DMS153 treated with DMSO at 0.1 percent for 48 hours (cell line): ENCODE measurements around the gene LSM7.

Experiments
- DNase-seq: peaks from one replicate; lab custom pipeline; 2025; ENCODE audit not compliant: unreplicated experiment; lab: John Stamatoyannopoulos, UW

LSM7 gene

GRCh38 chr19:2338751-2339643 is 10.6 kb upstream of the LSM7 start:
- DNase-seq, result no peak

- DNase-seq, result no peak
These were observed 9.7 kb upstream of the LSM7 start for GRCh38 chr19:2338055-2338615.

- DNase-seq, result no peak
These were observed 8.9 kb upstream of the LSM7 start for GRCh38 chr19:2337329-2337707.

DNA sequence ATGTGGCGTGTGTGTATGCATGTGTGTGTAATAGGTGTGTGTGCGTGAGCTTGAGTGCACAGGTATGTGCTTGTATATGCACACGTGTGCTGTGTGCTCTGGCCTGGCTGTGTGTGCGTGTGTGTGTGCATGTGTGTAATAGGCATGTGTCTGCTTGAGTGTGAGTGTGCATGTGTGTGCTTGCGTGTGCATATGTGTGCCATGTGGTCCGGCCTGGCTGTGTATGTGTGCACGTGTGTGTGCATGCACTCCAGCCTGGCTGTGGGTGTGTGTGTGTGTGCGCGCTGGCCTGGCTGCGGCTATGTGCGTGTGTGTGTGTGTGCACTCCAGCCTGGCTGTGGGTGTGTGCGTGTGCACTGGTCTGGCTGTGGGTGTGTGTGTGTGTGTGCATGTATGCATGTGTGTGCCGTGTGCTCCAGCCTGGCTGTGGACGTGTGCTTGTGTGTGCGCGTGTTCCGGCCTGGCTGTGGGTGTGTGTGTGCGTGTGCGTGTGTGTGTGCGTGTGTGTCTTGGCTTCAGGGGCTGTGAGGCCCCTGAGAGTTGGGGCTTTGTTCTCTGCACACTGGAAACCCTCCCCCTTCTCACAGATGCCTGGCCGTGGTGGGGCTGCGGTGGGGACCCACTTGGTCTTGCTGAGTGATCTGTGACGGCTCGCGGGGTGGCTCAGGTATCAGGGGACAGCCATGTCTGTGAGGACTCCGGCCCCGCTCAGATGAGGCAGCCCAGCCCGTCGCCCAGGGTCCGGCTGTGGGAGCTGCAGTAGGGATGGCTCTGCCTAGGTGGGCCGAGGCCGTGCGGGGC is 8.3 kb upstream of the LSM7 start:
- DNase-seq, result no peak

- DNase-seq, result no peak
These were observed 7.5 kb upstream of the LSM7 start for GRCh38 chr19:2335848-2336247.

GRCh38 chr19:2334986-2335846 is 6.8 kb upstream of the LSM7 start:
- DNase-seq, result no peak

DNA sequence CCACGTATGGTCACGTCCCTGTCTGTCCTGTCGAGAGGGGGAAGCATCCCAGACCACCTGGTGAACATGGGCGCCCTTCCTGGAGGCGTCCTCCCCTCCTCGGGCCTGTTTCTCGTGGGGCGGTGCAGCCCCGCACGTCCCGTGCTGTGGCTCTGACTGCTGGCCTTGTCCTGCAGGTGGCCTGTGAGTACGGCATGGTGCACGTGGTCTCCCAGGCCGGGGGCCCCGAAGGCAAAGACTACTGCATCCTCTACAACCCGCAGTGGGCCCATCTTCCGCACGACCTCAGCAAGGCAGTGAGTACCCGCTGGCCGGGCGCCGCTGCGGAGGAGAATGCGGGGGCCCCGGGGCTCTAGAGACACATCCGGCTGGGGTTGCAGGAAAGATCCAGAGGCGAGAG is 6.0 kb upstream of the LSM7 start:
- no peak for DNase-seq

- DNase-seq, result no peak
These were observed 5.4 kb upstream of the LSM7 start for GRCh38 chr19:2333807-2334211.

DNA sequence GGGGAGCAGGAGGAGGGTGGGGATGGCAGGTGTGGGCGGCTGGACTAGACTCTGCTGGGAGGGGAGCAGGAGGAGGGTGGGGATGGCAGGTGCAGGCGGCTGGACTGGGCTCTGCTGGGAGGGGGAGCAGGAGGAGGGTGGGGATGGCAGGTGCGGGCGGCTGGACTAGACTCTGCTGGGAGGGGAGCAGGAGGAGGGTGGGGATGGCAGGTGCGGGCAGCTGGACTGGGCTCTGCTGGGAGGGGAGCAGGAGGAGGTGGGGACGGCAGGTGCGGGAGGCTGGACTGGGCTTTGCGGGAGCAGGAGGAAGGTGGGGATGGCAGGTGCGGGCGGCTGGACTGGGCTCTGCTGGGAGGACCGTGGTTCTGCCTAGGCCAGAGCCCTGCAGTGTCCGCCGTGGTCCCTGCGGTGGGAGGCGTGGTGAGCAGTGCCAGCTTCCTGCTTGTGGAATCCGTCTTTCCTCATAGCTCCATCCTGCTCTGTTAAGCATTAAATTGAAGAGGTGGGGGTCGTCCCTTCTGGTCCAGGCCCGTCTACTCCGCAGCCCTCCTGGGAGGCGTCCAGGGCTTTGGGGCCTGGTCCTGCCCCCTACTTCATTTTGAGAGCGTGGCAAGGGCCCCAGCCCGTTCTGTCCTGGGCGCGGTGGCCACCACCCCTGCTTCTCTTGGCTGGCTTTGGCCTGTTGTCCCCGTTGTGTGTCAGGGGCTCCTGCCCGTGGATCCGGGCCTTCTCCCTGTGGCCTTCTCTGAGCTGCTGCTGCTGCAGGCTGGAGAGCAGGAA is 4.8 kb upstream of the LSM7 start:
- DNase-seq, result peak; percentile 88

GRCh38 chr19:2332341-2333026 is 4.1 kb upstream of the LSM7 start:
- peak; percentile 88 for DNase-seq

DNA sequence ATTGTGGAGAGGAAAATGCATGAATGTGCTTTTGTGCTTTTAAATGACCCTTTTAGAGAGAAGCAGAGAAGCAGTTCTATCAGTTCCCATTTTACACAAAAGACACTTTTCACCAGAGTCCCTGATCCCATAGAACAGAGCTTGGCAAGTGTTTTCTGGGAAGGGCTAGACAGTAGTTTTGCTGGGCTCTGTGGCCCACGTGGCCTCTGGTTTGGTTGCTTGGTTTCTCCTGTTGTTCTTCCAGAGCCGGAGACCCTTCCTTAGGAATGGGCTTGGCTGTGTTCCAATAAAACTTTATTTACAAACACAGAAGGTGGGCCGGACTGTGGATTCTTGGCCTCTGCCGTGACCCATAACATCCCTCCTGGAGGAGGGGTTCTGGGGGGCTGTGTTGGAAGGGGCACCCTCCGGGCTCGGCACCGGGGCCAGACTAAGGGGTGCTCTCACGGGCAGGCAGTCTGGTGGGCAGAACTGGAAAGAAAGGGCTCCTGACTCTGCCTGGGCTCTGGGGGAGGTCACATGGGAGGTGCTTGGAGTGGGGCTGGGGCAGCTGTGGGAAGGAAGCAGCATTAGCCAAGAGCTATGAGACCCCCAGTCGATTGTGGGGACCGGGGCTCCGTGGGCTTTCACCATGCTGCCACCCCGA is 3.3 kb upstream of the LSM7 start:
- DNase-seq, result no peak

- DNase-seq, result peak; percentile 27
These were observed 2.4 kb upstream of the LSM7 start for GRCh38 chr19:2330632-2331284.

DNA sequence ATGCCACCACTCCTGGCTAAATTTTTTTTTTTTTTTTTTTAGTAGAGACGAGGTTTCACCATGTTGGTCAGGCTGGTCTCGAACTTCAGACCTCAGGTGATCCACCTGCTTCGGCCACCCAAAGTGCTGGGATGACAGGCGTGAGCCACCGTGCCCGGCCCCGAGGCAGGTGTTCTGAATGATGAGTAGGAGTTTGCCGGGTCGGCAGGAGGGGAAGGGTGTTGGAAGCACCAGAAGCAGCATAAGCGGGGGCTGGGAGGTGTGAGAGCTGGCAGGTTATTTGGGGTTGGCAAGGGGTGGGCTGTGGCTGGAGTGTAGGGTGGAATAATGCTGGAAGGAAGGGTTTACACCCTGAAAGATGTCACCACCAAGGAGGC is 1.9 kb upstream of the LSM7 start:
- DNase-seq, result no peak

- no peak for DNase-seq
These were observed 1.1 kb upstream of the LSM7 start for GRCh38 chr19:2329501-2329916.

DNA sequence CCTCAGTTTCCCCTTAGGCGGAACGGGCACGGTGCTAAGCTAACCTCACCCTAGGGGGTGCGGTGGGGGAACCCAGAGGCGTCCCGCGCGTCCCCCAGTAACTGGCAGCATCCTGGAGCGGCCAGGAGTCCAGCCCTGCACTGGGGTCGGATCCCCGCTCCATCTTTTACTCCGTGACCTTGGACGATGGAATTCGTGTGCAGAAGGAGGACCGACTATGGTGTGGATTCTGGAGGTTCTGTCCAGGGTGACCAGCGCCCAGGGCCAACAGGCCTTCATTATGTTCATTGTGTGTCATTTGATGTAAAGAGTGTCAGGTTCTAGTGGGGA is 728 bp upstream of the LSM7 start:
- DNase-seq, result no peak

DNA sequence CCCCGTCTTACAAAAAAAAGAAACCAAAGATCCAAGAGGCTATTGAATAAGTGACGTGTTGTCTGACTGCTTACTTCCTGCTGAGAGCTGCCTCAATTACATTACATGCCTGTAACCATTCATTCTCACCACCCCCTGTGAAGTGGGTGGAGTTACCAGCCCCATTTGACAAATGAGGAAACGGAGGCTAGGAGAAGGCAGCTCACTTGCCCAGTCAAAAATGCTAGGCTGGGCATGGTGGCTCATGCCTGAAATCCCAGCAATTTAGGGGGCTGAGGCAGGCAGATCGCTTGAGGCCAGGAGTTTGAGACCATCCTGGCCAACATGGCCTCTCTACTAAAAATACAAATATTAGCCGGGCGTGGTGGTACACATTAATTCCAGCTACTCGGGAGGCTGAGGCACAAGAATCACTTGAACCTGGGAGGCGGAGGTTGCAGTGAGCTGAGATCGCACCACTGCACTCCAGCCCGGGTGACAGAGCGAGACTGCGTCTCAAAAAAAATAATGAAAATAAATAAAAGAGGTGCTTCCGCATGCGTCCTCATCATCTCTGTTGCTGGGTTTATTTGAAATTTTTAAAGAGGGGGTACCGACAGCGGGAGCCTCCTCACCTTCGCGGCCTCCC is 499 bp downstream of the LSM7 start:
- DNase-seq, result peak; percentile 35

DNA sequence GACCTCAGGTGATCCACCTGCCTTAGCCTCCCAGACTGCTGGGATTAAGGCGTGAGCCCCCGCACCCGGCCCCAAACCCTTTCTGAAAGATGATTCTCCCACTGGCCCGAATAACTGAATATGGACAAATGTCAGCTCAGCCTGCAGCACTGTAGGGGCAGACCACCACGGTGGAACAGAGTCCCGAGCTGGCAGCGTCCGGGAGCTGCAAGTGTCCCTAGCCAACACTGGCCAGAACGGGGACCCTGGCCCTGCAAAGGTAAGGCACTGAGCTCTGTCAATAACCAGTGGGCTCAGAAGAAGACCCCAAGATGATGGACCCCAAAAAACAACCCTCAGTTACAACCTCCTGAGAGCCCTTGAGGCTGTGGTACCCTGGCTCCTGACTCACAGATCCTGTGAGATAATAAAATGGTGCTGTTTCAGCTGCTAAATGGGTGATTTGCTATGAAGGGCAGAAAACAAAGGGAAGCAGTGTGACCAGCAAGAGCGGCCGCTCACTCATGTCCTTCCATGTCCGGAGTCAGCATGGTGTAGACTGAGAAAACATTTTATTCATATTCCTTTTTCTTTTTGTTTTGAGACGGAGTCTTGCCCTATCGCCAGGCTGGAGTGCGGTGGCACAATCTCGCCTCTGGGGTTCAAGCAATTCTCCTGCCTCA is 1.6 kb downstream of the LSM7 start:
- DNase-seq, result no peak
